NCI-H2171 (cell line): ENCODE measurements around the gene POLE4.

Source experiments
- DNase-seq: peaks from one replicate; lab custom pipeline; 2025; lab: John Stamatoyannopoulos, UW

POLE4 gene

DNA sequence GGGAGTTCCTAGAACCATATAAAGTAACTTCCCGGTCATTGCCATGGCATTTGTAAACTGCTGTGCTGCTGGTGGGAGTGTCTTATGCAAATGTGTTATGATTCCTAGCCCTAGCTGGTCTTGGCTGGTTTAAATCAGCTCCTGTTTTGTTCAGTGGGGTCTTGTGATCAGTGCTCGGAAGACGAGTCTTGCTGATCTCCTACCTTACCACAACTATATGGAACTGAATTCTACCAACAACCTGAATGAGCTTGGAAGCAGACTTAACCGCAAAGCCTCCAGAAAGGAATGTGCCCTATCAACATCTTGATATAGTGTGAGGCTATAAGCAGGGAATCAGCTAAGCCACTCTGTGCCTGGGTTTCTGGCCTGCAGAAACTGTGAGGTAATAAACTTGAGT, 33.5 kb downstream of the POLE4 start:
- no peak for DNase-seq

DNA sequence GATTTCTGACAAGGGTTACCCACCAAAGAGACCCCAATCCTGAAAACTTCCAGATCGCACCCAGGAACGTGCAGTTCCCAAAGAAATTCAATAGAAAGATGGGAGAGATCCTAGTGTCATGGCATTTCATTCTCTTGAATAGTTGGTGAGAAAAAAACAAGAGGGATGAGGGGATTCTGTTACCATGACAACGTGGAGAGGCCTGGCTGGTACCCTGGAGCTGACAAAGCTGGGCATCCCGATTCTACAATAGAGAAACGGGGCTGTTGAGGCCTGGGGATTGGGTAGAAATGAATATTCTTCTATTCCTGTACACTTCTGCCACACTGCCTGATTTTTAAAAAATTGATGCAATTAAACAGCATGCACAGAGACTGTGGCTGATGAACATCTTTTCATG, 41.0 kb downstream of the POLE4 start:
- DNase-seq: no peak

DNA sequence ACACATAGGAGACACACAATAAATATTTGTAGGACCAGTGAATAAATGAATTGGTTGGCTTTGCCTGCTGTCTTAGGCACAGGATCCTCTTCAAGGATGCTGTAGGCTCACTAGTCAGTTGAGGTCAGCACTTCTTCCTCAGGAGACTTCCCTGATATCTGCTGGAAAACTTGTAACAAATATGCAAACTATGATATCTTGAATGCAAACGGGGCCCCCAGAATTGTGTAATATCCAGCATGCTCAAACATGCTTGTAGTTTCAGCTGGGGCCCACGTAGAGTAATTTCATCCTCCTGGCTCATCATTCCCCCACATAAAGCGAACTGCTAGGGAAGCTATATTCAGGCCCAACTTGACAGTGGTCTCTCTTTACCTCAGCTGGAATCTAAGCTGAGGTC, 43.6 kb downstream of the POLE4 start:
- no peak for DNase-seq

DNA sequence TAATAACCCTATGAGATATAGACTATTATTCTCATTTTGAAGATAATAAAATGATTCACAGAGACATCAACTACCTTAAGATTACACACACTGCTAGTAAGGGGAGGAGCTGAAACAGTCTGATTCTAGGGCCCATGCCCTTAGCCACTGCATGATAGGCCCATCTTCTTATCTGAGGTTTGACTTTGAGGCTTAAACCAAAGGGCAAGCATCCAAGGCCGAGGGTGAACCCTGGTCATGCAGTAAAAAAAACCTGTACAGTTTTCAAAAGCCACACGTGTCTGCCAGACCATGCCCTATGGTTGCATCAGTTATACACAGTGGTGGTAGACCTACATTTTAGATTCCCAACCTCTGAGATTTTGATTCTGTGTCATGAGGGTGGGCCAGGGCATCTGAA, 44.8 kb downstream of the POLE4 start:
- no peak for DNase-seq

DNA sequence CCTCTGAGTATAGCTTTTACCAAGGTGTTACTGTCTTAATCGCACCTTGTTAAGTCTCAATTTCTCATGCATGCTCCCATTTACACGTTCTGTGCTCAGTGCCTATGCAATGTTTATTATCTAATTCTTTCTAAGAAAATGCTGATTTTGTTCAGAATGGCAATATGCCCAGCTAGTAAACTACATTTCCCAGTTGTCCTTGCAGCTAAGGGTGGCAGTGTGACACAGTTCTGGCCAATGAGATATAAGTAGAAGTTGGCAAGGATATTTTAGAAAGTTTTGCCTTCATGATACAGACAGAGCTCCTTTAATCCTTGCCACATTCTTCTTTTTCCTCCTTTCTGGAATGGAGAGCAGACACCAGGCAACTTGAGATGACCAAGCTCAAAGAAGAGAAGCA, 45.3 kb downstream of the POLE4 start:
- no peak for DNase-seq

DNA sequence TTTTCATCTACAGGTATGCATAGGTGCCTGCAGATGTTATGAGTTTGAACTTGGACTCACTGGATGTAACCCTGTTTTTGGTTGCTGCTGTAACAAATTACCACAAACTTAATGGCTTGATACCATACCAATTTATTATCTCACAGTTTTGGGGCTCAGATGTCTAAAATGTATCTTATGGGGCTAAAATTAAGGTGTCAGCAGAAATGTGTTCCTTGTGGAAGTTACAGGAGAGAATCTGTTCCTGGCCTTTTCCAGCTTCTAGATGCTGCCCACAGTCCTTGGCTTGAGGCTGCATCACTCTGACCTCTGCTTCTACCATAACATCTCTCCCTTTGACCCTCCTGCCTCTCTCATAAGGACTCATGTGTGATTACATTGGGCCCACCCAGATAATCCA, 47.6 kb downstream of the POLE4 start:
- no peak for DNase-seq

DNA sequence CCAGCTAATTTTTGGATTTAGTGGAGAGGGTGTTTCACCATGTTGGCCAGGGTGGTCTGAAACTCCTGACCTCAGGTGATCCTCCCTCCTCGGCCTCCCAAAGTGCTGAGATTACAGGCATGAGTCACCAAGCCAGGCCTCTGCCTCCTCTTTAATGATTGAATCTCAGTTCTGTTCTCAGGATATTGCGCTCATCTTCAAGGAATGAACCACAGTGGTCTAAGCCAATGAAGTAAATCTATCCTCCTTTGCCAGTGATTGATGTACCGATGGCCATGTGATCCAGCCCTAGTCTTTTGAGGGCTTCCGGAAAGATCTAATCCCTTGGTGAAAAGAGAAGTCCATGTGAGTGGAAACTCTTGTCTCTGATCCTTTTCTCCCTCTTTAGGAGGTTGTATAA, 48.6 kb downstream of the POLE4 start:
- DNase-seq: no peak

DNA sequence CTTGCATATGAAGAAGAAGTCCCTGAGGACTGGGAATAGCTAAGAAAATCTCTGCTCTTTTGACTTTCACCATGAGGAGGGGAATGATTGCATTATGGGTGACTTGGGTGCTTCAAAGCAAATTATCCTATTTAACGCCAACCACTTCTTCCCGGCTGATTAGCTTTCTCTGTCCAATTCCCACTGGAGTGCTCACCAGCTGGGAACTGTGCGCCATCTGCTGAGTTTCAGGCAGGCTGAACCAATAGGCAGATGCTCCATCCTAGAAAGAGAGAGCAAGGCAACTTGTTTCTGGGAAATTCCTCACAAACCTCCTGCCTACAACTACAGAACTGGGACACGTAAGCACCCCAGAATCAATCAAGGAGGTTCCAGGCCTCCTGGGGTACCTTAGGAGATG, 49.4 kb downstream of the POLE4 start:
- peak; percentile 85 for DNase-seq

DNA sequence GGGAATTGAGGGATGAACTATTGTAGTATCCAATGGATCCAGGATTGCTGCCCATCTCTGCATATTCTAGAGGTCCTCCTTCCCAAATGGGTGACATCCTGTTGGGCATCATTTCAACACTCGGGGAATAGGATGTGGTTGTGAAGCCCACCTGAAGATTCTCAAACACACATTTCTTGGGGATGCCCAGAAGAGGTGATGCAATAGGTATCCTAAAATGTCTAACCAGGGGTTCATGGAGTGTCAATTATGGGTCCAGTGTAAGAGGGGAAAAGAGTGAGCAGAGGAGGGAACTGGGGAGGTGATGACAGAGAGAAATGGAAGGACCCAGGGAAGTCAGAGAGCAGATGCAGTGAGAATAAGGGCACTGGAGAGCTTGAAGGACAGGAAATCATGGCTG, 52.1 kb downstream of the POLE4 start:
- no peak for DNase-seq

DNA sequence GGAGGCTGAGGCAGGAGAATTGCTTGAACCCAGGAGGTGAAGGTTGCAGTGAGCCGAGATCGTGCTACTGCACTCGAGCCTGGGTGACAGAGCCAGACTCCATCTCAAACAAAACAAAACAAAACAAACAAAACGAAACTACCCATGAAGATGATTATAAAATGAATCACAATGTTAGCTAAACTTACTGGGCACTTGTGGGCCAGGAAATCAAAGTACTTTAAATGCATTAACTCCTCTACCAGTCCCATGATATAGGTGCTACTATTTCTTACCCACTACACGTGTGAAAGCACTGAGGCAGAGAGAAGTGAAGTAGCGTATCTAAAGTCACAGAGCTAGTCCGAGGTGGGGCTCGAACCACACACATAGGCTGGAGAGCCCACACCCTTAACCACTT, 53.6 kb downstream of the POLE4 start:
- DNase-seq: no peak

DNA sequence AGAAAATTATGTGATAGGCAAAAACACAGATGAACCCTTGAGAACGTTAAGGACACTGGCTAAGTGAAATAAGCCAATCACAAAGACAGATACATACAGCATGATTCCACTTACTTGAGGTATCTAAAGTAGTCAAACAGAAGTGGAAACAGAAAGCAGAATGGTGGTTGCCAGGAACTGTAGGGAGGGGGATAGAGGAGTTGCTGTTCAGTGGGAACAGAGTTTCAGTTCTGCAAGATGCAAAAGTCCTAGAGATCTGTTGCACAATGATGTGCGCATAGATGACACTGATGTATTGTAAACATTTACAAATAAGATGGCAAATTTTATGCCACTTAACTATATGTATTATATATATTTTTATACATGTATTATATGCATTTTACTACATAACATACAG, 59.7 kb downstream of the POLE4 start:
- DNase-seq: no peak
